B cell (primary cell): ENCODE results near the gene GAS5. TPM values are rescaled to one million over a fixed set of nuclear protein-coding genes. Genes with fewer than 3 reads are reported as not detected.
"Not testable (repeated sequence)": the region's sequence is repeated elsewhere in the genome, so short reads cannot be mapped to it uniquely, and the experiment has no call there.

Source experiments
- ATAC-seq: fragments of 200-7000 bp; cut with Tn5 transposase; one replicate; pipeline ENCODE4 v1.10.0; 2021; ENCODE audit warnings: low read depth, mild to moderate bottlenecking, moderate number of reproducible peaks, moderate library complexity
- CTCF ChIA-PET: fragments of 350-600 bp; sonication (Branson Sonifier 250); formaldehyde crosslinking; loops from one replicate; lab custom pipeline; 2021; ENCODE audit warnings: antibody characterized with exemption, inconsistent platforms; lab: Charles Lee
- POLR2A ChIA-PET: fragments of 350-600 bp; sonication (Branson Sonifier 250); formaldehyde crosslinking; loops from one replicate; lab custom pipeline; 2021; ENCODE audit warnings: antibody characterized with exemption; lab: Charles Lee
- DNase-seq: peaks from one replicate; pipeline ENCODE4 v3.0.0; 2013
- H2AFZ ChIP-seq: 2 replicates; pipeline ENCODE4 v1.6.1; 2012; ENCODE audit warnings: mild to moderate bottlenecking, low read depth, low read length; ENCODE audit not compliant: insufficient read depth, poor library complexity, severe bottlenecking
- H3K27ac ChIP-seq, 2 donors: 1 replicate in 1 of 2; 2 replicates in 1 of 2; pipeline ENCODE4 v1.5.1; 2012 to 2013; ENCODE audit warnings: low read length in 2 of 2, mild to moderate bottlenecking in 2 of 2, moderate library complexity in 1 of 2
- H3K27me3 ChIP-seq, 4 experiments: fragments of 200-600 bp in 1 of 4; sonication (generic) in 1 of 4; replicated peaks in 1 of 4; 1 replicate in 2 of 4; 2 replicates in 2 of 4; pipeline versions ENCODE4 v1.6.1 to v1.7.0; 2013 to 2016; ENCODE audit warnings: low read length in 3 of 4, mild to moderate bottlenecking in 2 of 4, mixed read lengths in 1 of 4, moderate library complexity in 1 of 4; ENCODE audit not compliant: insufficient read depth in 4 of 4, control insufficient read depth in 3 of 4; ENCODE audit errors: control extremely low read depth in 1 of 4
- H3K36me3 ChIP-seq, 2 experiments: replicated peaks in 1 of 2; 1 replicate in 1 of 2; 2 replicates in 1 of 2; pipeline versions ENCODE4 v1.6.1 to v1.7.1; 2013; ENCODE audit warnings: low read length in 1 of 2; ENCODE audit not compliant: insufficient read depth in 2 of 2, control insufficient read depth in 1 of 2; ENCODE audit errors: control extremely low read depth in 1 of 2, extremely low read depth in 1 of 2
- H3K4me1 ChIP-seq, 2 donors: fragments of 200-600 bp in 1 of 2; sonication (generic) in 1 of 2; 1 replicate in 1 of 2; 2 replicates in 1 of 2; pipeline versions ENCODE4 v1.5.1 to v1.6.1; 2013 to 2017; ENCODE audit warnings: low read length in 2 of 2; ENCODE audit not compliant: control insufficient read depth in 2 of 2, insufficient read depth in 2 of 2
- H3K4me2 ChIP-seq: replicated peaks from 2 replicates; pipeline ENCODE3; 2012; ENCODE audit warnings: mild to moderate bottlenecking, low read depth, low read length; ENCODE audit not compliant: poor library complexity, severe bottlenecking
- H3K4me3 ChIP-seq, 5 experiments: fragments of 200-600 bp in 1 of 5; sonication (generic) in 1 of 5; 1 replicate in 3 of 5; 2 replicates in 2 of 5; pipeline versions ENCODE4 v1.5.1 to v1.7.0; 2011 to 2016; ENCODE audit warnings: low read length in 4 of 5, mild to moderate bottlenecking in 4 of 5, low read depth in 2 of 5, control low read depth in 1 of 5, moderate library complexity in 1 of 5; ENCODE audit not compliant: insufficient read depth in 1 of 5; ENCODE audit errors: control extremely low read depth in 1 of 5, extremely low read depth in 1 of 5
- H3K79me2 ChIP-seq: fragments of 200-600 bp; sonication (generic); one replicate; pipeline ENCODE4 v1.6.0; 2016; ENCODE audit warnings: low read length; ENCODE audit not compliant: control insufficient read depth, insufficient read depth
- H3K9ac ChIP-seq: fragments of 200-600 bp; sonication (generic); 2 replicates; pipeline ENCODE4 v1.6.1; 2017; ENCODE audit warnings: mild to moderate bottlenecking, low read length, moderate library complexity
- H3K9me3 ChIP-seq, 3 donors: one replicate each; pipeline versions ENCODE4 v1.6.1 to v1.7.1; 2013; ENCODE audit warnings: low read length in 2 of 3; ENCODE audit not compliant: control insufficient read depth in 2 of 3, insufficient read depth in 1 of 3; ENCODE audit errors: control extremely low read depth in 1 of 3
- H4K20me1 ChIP-seq: 2 replicates; pipeline ENCODE4 v1.6.0; 2012; ENCODE audit warnings: mild to moderate bottlenecking, low read length; ENCODE audit not compliant: insufficient read depth, control insufficient read depth, poor library complexity, severe bottlenecking
- H3K27ac Mint-ChIP-seq: one replicate; pipeline ENCODE4 v1.8.0; 2021; ENCODE audit warnings: mixed read lengths
- H3K27me3 Mint-ChIP-seq: one replicate; pipeline ENCODE4 v1.8.0; 2021; ENCODE audit warnings: mixed read lengths
- H3K4me1 Mint-ChIP-seq: one replicate; pipeline ENCODE4 v1.8.0; 2021; ENCODE audit warnings: mixed read lengths
- H3K4me3 Mint-ChIP-seq: one replicate; pipeline ENCODE4 v1.8.0; 2021; ENCODE audit warnings: mixed read lengths
- H3K9me3 Mint-ChIP-seq: one replicate; pipeline ENCODE4 v1.8.0; 2022; ENCODE audit warnings: mixed read lengths; ENCODE audit not compliant: insufficient read depth
- CTCF ChIP-seq: fragments of 200-600 bp; IDR thresholded peaks from one replicate; pipeline ENCODE4 v1.8.0; 2022; ENCODE audit warnings: antibody characterized with exemption, mild to moderate bottlenecking
- EZH2 ChIP-seq: IDR thresholded peaks from 2 replicates; pipeline ENCODE4 v1.6.1; 2012; ENCODE audit warnings: borderline replicate concordance, low read depth, mild to moderate bottlenecking, moderate library complexity, low read length; ENCODE audit not compliant: insufficient read depth, poor library complexity, severe bottlenecking
- WGBS: methylation state at CpG from one replicate; pipeline ENCODE4 v1.1.5; 2013; ENCODE audit warnings: missing lambda C conversion rate; ENCODE audit not compliant: insufficient coverage; 5-methylcytosine and 5-hydroxymethylcytosine counted together
- intact Hi-C: fragments of 100-400 bp; cut with micrococcal nuclease; formaldehyde crosslinking; loops from one replicate; pipeline ENCODE4 v1.10.0; 2022
- polyA plus RNA-seq: library from polyadenylated mRNA; depleted of rRNA; stranded (reverse); fragments of >200 nt; gene quantifications from 2 replicates; pipeline ENCODE4 v1.2.3, GENCODE V29; 2012
- total RNA-seq, 2 donors: library from RNA; stranded (reverse); fragments of 120-200 nt in 1 of 2; gene quantifications; 1 replicate in 1 of 2; 2 replicates in 1 of 2; pipeline versions ENCODE4 v1.2.3 to v1.2.4, GENCODE V29; 2013 to 2022

The GAS5 gene
- total and polyA plus RNA-seq, 2 donors (not counting 1 experiment from before 2014, with no cell fraction given): 472 to 622 TPM

- not testable (repeated sequence) for H4K20me1 ChIP-seq, H3K4me3 Mint-ChIP-seq
Measured at GRCh38 chr1:173881117-173881516, 13.3 kb upstream of the GAS5 start.

GRCh38 chr1:173878251-173878650 is 10.5 kb upstream of the GAS5 start:
- DNase-seq: no peak
- POLR2A ChIA-PET: interaction anchor here (0.5 kb wide), 1 partner anchor 63 kb away, joined by 5 read pairs; no protein-coding TSS in a partner anchor
- TF ChIP-seq EZH2: no peak
- TF ChIP-seq CTCF: no peak

More at GRCh38 chr1:173881117-173881516, 13.3 kb upstream of the GAS5 start:
- H3K4me3 ChIP-seq, H3K27me3 Mint-ChIP-seq, ATAC-seq, H3K27ac ChIP-seq, H3K27me3 ChIP-seq, DNase-seq, CTCF ChIA-PET, POLR2A ChIA-PET, H3K4me1 Mint-ChIP-seq, H3K4me2 ChIP-seq, H3K4me1 ChIP-seq, H3K27ac Mint-ChIP-seq, intact Hi-C loops, H2AFZ ChIP-seq, H3K9me3 ChIP-seq, H3K9me3 Mint-ChIP-seq, H3K9ac ChIP-seq: not testable (repeated sequence)
- no CpG with 5 or more reads among the region's 4 CpGs for WGBS
- H3K36me3 ChIP-seq: peaks cover 0 to 49% of the 10 kb centered on the region in 2 experiments
- peaks cover 10% of the 10 kb centered on the region for H3K79me2 ChIP-seq

More at GRCh38 chr1:173878251-173878650, 10.5 kb upstream of the GAS5 start:
- CTCF ChIA-PET: no interaction called here
- Histone ChIP-seq H2AFZ (no peak overlapping the region), H4K20me1 (no peaks in the 10 kb centered on the region), H3K36me3 (peaks cover 0 to 41% of the 10 kb centered on the region in 2 experiments), H3K4me2 (no peak overlapping the region), H3K4me1 (no peaks in the 10 kb centered on the region), H3K4me3 (no peak overlapping the region), H3K27me3 (no peaks in the 10 kb centered on the region), H3K27ac (no peak overlapping the region), H3K79me2 (peaks cover 7% of the 10 kb centered on the region), H3K9me3 (no peaks in the 10 kb centered on the region), H3K9ac (no peak overlapping the region)
- Mint-ChIP-seq H3K9me3 (no peaks in the 10 kb centered on the region), H3K27ac (no peak overlapping the region), H3K27me3 (no peaks in the 10 kb centered on the region), H3K4me3 (no peak overlapping the region), H3K4me1 (peaks cover 2% of the 10 kb centered on the region)
- no peak for ATAC-seq
- intact Hi-C loops: no loop called here
